Measurements from ENCODE around the gene DIP2C. TPM values are rescaled to one million over a fixed set of nuclear protein-coding genes. Genes with fewer than 3 reads are reported as not detected.

DIP2C gene
- total RNA-seq, 1 experiment from 2014 or later = 11.4 TPM

- H3K4me3 Mint-ChIP-seq (ENCODE audit: unreplicated experiment) = no peak overlapping the region
- H3K27me3 ChIP-seq (replicated peaks; ENCODE audit: control insufficient read depth, insufficient read depth, low read length) = no peaks in the 10 kb centered on the region
- no peak overlapping the region for H3K27ac Mint-ChIP-seq (ENCODE audit: unreplicated experiment)
- H3K36me3 Mint-ChIP-seq (ENCODE audit: insufficient read depth, unreplicated experiment) = peaks cover 9% of the 10 kb centered on the region
- intact Hi-C loops (cut with micrococcal nuclease; ENCODE audit: unreplicated experiment) = loop anchor here (2.0 to 5.0 kb wide), 2 partner anchors 37 to 78 kb away; no protein-coding TSS in a partner anchor
- no peaks in the 10 kb centered on the region for H3K9me3 Mint-ChIP-seq (ENCODE audit: unreplicated experiment)
- no peak overlapping the region for H3K4me3 ChIP-seq (ENCODE audit: low read depth, low read length)
- H3K36me3 ChIP-seq (ENCODE audit: control insufficient read depth, insufficient read depth, low read length) = no peaks in the 10 kb centered on the region; the same call in 1 of the 2 replicates
- CTCF ChIA-PET = interaction anchor here (0.6 to 3.6 kb wide), 4 partner anchors 17 to 301 kb away, joined by 3 to 26 read pairs (median 4); no protein-coding TSS in a partner anchor
- no peaks in the 10 kb centered on the region for H3K9me3 ChIP-seq
- BruUV-seq (replicated peaks) = no TSS peak
- H3K4me1 ChIP-seq = peaks cover 9% of the 10 kb centered on the region
- H3K4me1 Mint-ChIP-seq (ENCODE audit: low read depth, unreplicated experiment) = peaks cover 19% of the 10 kb centered on the region
- H3K27me3 Mint-ChIP-seq (ENCODE audit: insufficient read depth, unreplicated experiment) = no peaks in the 10 kb centered on the region
- DNase-seq = peak in 1 of 2 experiments; percentile 27
- no peak for TF ChIP-seq CTCF (IDR thresholded peaks at IDR 0.05; ENCODE audit: insufficient read depth in 1 of 2, low read depth in 1 of 2, low read length in 1 of 2, severe bottlenecking in 1 of 2, unreplicated experiment in 1 of 2)
- POLR2A ChIA-PET = no interaction called here
Observed at GRCh38 chr10:509361-510102, 179.9 kb downstream of the DIP2C start.

- Histone ChIP-seq H3K9me3 (no peaks in the 10 kb centered on the region), H3K27me3 (replicated peaks; ENCODE audit: control insufficient read depth, insufficient read depth, low read length) (no peaks in the 10 kb centered on the region), H3K4me3 (ENCODE audit: low read depth, low read length) (no peak overlapping the region), H3K36me3 (ENCODE audit: control insufficient read depth, insufficient read depth, low read length) (no peaks in the 10 kb centered on the region), H3K4me1 (peaks cover 9% of the 10 kb centered on the region)
- no peak for TF ChIP-seq CTCF (IDR thresholded peaks at IDR 0.05; ENCODE audit: insufficient read depth in 1 of 2, low read depth in 1 of 2, low read length in 1 of 2, severe bottlenecking in 1 of 2, unreplicated experiment in 1 of 2)
- peaks cover 9% of the 10 kb centered on the region for H3K36me3 Mint-ChIP-seq (ENCODE audit: insufficient read depth, unreplicated experiment)
- ChIA-PET CTCF (no interaction called here), POLR2A (no interaction called here)
- peak in 1 of 2 experiments; percentile 27 for DNase-seq
- H3K27me3 Mint-ChIP-seq (ENCODE audit: insufficient read depth, unreplicated experiment) = no peaks in the 10 kb centered on the region
- no peaks in the 10 kb centered on the region for H3K9me3 Mint-ChIP-seq (ENCODE audit: unreplicated experiment)
- peaks cover 18% of the 10 kb centered on the region for H3K4me1 Mint-ChIP-seq (ENCODE audit: low read depth, unreplicated experiment)
- H3K4me3 Mint-ChIP-seq (ENCODE audit: unreplicated experiment) = no peak overlapping the region
- BruUV-seq (replicated peaks) = no TSS peak
- intact Hi-C loops (cut with micrococcal nuclease; ENCODE audit: unreplicated experiment) = no loop called here
- H3K27ac Mint-ChIP-seq (ENCODE audit: unreplicated experiment) = no peak overlapping the region
Observed at GRCh38 chr10:508726-509125, 180.7 kb downstream of the DIP2C start.

GRCh38 chr10:507908-508444 lies 181.5 kb downstream of the DIP2C start:
- Mint-ChIP-seq H3K36me3 (ENCODE audit: insufficient read depth, unreplicated experiment) (peaks cover 9% of the 10 kb centered on the region), H3K4me3 (ENCODE audit: unreplicated experiment) (no peak overlapping the region), H3K9me3 (ENCODE audit: unreplicated experiment) (no peaks in the 10 kb centered on the region), H3K27me3 (ENCODE audit: insufficient read depth, unreplicated experiment) (no peaks in the 10 kb centered on the region), H3K4me1 (ENCODE audit: low read depth, unreplicated experiment) (peaks cover 11% of the 10 kb centered on the region), H3K27ac (ENCODE audit: unreplicated experiment) (peak overlapping the region; percentile 9)
- no peak overlapping the region for H3K4me3 ChIP-seq (ENCODE audit: low read depth, low read length)
- ChIA-PET POLR2A (no interaction called here), CTCF (no interaction called here)
- H3K4me1 ChIP-seq = peaks cover 9% of the 10 kb centered on the region
- peak in 1 of 2 experiments; percentile 26 for DNase-seq
- no peaks in the 10 kb centered on the region for H3K27me3 ChIP-seq (replicated peaks; ENCODE audit: control insufficient read depth, insufficient read depth, low read length)
- no peaks in the 10 kb centered on the region for H3K36me3 ChIP-seq (ENCODE audit: control insufficient read depth, insufficient read depth, low read length)
- no peaks in the 10 kb centered on the region for H3K9me3 ChIP-seq
- intact Hi-C loops (cut with micrococcal nuclease; ENCODE audit: unreplicated experiment) = no loop called here
- no TSS peak for BruUV-seq (replicated peaks)
- no peak for TF ChIP-seq CTCF (IDR thresholded peaks at IDR 0.05; ENCODE audit: insufficient read depth in 1 of 2, low read depth in 1 of 2, low read length in 1 of 2, severe bottlenecking in 1 of 2, unreplicated experiment in 1 of 2)
